ENCODE data around the gene CDK18.

The CDK18 gene

GRCh38 chr1:205542367-205542766 lies 37.9 kb downstream of the CDK18 start:
- DNase-seq = no peak

DNA sequence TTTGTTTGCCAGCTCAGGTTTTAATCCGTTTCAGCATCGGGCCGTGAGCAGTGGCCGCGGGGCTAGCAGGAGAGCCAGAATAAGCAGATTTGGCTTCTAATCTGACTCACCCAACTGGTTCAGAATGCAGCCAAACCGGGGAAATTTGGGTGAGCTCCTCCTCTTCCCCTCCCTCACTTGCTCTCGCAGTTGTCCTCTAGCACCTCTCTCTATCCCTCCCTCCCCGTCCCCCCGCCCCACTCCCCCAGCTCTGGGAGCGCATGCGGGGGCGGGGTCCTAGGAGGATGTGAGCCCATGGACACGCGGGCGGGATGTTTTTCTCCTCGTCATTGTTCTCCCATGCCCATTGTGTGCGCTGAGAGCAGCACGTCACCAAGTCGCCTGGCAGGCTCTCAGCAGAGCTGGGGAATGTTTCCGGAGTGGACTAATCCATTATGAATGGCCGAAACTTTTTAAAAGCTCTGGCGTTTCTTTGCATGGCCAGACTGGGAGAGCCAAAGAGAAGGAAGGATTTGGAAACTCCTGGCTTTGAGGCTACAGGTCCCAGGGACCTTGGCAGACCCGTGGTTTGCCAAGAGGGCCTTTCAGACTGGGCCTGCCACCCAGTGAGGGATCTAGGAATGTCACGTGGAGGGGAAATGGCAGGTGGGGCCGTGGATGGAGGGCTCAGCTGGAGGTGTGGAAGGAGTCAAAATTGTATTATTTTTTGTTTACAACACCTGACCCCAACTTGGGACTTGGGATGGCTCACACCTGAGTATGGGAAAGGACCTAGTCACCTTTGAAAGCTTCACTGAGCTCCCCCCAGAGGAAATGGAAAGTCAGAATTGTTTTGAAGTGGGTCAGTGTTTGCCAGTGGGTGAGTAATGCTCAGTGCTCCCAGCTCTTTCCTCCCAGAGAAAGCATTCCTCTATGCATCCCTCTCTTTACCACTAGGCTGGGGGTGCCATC lies 39.2 kb downstream of the CDK18 start:
- no peak for DNase-seq

DNA sequence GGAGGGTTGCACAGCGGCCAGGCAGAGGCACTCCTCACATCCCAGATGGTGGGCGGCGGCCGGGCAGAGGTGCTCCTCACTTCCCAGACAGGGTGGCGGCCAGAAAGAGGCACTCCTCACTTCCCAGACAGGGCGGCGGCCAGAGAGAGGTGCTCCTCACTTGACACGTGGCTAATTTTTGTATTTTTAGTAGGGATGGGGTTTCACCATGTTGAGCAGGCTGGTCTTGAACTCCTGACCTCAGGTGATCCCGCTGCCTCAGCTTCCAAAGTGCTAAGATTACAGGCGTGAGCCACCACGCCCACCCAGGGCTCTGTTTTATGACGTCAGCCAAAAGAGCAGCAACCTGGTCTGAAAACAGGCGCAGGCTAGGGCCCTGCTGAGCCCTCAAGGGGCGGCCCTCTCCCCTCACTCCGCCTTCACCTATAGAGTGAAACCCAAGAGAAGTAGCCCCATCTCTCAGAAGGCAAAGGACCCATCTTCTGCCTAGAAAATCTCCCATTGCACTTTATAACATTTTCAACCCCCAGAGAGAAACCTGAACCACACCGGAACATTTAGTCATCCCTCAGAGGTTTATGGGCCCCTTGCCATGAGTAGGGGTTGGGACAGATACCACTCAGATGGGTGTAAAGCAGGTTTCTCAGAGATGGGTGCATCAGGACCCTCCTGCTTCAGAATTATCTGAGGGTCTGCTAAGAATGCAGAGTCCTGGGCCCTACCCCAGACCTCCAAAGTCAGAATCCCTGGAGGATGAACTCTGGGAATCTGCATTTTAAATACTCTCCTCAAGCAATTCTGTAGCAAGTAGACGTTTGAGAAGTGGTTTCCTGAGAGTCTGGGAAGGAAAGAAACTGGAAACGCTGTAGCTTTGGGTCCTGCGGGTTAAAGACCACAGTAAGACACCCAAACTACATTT lies 40.8 kb downstream of the CDK18 start:
- no peak for DNase-seq

DNA sequence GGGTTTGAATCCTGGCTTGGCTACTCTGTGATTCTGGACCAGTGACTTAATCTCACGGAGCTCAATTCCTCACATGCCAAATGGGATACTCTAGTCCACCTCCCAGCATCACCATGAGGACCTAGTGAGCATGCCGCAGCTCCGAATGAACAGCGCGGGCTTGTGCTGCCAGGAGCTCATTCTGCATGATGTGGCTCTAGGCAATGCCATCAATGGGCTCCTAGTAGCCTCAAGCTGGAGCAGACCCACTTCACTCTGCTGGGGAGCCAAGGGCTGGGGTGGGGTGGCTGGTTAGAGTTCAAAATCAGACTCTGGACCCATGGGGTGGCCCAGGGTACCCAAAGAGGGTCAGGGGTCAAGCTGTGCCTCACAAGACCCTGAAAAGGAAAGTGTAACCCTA lies 41.5 kb downstream of the CDK18 start:
- DNase-seq = no peak

- no peak for DNase-seq
Measured at GRCh38 chr1:205546541-205546940, 42.1 kb downstream of the CDK18 start.

DNA sequence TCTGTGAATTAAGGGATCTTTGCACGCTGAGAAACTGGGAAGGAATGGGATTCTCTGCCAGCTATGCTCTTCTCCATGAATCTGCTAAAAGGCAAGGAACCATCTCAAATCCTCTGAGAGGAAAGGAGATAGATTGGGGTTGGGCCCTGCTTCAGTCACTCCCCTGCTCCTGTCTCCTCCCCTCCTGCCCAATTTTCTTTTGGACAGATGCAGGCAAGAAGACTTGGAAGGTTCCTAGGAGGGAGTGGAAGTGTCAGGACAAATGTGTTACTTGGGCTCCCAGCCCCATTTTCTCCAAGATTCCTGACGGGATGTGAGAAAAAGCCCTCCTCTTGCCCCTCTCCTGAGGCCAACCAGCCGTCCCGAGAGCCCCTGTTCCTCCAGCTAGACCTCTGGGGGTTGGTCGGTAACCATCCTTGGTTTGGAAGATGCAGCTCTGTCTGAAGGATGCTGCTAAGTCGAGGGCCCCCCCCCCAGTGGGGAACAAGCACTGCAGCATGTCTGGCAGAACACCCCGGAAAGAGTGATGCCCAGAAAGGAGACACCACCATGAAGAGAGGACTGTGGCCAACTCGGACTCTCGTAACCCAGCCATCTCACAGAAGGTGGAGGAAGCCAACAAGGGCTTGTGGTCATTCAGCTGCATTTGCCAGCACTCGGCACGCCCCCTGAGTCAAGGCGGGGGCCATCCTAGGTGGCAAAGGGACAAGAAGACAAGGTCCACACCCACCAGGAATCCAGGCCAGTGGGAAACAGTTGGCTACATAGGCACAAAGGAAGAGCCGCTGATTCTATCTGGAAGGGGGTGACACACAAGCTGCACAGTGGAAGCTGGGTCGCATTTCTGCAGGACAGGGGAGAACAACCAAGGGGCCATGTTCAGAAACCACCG lies 43.7 kb downstream of the CDK18 start:
- no peak for DNase-seq

DNA sequence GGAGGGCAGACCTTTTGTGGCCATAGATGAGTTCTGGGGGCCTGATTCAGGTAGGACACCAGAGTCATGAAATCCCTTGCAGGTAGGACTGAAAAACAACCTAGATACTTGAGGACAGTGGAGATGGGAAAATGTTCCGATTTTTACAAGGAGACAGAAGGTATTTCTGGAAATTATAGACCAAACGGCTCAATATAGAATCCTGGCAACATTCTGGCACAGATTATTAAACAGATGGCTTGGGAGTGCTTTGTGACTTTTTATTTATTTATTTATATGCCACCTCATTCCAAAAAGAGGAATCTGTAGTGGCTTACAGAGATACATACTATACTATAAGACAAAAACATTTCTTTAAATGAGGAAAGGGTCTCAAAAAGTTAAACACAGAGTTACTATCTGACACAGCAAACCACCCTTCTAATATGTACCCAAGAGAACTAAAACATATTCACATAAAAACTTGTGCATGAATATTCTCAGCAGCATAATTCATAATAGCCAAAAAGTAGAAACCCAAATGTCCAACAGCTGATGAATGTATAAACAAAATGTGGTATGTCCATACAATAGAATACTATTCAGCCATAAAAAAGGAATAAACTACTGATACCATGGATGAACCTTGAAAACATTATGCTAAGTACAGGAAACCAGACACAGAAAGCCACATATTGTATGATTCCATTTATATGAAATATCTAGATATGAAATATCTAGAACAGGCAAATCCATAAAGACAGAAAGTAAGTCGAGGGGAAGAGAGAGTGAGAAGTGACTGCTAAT lies 49.8 kb downstream of the CDK18 start:
- DNase-seq = no peak

DNA sequence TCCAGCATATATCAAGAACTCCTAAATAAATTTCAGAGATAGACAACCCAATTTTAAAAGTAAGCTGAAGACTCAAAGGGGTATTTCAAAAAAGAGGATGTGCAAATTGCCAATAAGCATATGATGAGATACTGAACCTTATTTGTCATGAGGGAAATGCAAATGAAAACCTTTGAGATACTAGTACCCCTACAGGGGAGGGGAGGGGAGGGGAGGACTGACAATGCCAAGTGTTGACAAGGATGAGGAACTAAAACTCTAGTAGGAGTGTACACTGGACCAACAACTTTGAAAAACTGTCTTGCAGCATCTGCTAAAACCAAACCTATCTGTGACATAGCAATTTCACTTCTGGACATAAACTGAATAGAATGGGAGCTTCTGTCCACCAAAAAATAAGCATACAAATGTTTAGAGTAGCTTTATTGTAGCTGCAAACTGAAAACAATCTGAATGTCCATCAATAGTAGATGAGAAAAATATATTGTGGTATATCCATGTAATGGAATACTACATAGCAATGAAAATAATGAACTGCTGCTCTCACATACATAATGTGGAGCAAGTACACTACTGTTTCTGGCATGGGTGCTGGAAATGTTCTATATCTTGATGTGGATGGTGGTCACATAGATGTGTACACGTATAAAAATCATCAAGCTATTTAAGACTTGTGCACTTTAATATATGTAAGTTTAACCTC lies 57.2 kb downstream of the CDK18 start:
- DNase-seq = no peak

DNA sequence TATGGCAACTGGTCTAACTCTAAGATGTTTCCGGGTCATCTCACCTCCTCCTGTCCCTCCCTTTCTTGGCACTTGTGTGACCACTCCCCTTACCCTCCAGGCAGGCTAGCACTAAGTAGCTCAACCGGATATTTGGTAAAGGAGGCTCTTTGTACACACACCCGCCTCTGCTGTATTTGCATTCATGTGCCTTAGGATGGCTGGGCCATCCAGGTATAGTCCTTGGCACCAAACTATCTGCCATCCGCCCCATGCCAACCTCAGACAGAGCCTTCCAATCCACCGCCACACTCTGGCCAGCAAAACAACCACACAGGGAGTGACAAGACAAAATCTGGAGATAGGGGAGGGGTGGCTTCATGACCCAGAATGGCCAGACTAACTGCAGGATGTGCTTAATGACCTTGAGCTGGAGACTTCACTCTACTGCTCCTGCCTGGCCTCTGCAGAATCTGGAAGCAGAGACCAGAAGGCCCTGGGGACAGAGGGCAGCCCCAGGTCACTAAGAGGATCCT lies 59.5 kb downstream of the CDK18 start:
- DNase-seq = no peak

- no peak for DNase-seq
Measured at GRCh38 chr1:205565799-205566198, 61.3 kb downstream of the CDK18 start.

DNA sequence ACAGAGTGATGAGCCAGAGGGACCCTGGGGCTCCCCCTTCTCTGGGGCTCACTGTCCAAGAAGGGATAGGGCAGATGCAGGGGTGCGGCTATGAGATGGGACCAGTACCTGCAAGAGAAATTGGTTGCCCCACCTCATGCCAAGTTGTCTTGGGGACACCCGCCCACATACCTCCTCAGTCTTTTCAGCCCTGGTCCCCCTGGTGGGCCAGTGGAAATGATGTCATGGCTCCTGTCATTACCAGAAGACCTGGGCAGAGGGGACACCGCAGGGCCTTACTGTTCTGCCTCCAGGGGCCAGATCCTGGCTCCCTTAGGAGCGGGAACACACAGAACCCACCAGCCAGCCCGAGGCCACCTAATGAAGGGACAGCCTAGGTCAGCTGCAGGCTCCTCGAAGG lies 63.2 kb downstream of the CDK18 start:
- no peak for DNase-seq

GRCh38 chr1:205568135-205568468 lies 63.6 kb downstream of the CDK18 start:
- DNase-seq = no peak

- DNase-seq = no peak
Measured at GRCh38 chr1:205568469-205569361, 64.2 kb downstream of the CDK18 start.

DNA sequence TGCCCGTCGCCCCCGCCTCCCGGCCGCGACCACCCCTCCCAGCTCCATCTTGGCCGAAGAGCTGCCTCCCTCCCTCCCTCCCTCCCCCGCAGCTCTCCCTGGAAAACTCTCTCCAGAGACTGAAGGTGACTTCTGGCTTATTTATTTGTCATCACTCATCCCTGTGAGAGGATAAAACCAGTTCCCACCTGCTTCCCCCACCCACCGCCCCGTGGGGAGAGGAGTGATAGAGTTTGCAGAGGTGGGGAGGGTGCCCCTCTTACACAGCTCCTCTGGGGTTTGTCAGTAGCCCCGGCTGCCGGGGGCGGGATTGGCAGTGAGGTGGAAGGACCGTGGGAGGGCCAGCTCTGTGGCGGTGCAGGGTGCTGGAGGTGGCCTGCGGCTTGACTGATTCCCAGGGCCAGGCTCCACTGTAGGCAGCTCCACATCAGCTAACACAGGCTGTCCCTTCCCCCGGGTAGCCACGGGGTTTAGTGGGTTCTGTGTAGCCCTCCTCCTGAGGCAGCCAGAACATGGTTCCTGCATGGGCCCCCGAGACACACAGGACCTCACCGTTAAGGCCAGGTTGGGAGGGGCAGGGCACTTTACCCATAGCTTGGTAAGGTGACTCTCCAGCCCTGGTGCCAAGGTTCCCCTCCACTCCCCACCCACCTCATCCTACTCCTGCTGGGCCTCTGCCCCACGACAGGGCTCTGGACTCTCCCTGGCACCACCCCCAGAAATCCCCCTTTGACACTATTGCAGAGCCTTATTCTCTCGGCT lies 65.1 kb downstream of the CDK18 start:
- DNase-seq = no peak

DNA sequence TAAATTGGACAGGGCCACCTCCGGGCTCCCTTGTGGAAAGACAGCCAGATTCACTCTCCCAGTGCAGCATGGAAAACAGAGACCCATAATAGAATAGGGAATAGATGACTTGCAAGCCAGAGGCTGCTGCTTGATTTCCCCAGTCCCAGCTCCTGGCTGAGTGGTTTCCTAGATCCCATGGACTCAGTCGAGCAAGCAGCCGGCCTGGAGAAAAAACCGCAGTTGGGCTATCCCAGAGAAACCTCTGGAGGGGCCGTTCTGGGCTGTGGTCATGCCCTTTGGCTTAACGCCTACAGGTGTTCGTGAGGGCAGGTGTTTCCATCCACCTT lies 65.7 kb downstream of the CDK18 start:
- DNase-seq = no peak

- no peak for DNase-seq
Measured at GRCh38 chr1:205570796-205571537, 66.5 kb downstream of the CDK18 start.

DNA sequence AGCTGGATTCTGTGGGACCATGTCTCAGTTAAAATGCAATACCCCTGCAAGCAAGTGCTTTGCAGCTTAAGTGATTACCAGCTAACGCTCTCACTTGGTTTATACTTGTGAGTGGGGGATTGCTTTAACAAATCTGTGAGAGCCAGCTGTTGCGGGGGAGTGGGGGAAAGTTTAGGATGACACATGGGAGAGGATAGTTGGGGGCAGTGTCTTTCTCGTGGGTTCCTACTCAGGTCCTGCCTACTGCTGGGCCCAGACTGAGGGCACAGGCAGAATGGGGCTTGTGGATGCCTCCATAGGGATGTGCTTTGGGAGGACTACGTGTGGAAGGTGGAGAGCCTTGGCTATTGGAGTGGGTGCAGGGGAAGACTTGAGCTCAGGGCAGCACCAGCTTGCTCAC lies 67.3 kb downstream of the CDK18 start:
- DNase-seq = no peak

GRCh38 chr1:205572421-205572820 lies 68.0 kb downstream of the CDK18 start:
- DNase-seq = no peak
